OCI-M1 (cell line): ENCODE data around the gene PADI1.
"Not testable (repeated sequence)": the region's sequence is repeated elsewhere in the genome, so short reads cannot be mapped to it uniquely, and the experiment has no call there.

Experiments used
- DNase-seq: peaks from one replicate; lab custom pipeline; 2025; lab: John Stamatoyannopoulos, UW

PADI1 gene

DNA sequence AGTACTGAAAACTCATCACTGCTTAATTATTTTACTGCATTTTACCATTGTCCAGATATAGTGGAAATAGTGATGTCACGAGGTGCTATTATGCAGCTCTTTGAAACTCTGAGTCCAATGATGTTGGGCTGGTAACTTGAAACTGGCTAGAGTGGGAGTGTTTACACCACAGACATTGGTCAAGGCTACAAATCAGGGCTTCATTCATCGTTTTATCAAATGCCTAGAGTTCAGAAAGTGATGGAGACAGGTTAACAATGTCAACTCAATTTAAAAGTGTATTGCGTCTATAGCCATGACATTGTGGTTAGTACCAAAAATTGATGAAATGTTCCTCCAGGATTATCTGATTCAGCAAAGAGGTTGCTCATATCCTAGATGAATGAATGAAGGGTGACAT lies 12.7 kb downstream of the PADI1 start:
- no peak for DNase-seq

DNA sequence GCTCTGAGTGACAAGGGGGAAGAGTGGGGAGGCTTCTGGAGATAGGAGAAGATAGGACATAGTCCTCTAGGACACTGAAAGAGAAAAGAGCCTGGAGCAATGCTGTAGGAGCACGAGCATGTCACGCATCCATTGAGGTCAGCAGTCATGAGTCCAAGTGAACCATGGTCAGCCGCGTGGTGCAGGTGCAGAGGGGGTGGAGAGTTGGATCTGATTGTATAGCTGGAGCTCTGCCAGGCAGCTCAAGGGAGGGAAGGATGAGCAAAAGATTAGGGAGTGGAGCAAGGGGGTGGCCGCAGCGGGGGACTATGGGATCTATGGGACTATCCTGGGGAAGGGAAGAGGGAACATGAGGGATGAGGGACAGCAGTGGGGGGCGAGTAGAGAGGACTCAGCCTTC lies 14.0 kb downstream of the PADI1 start:
- DNase-seq, result no peak

DNA sequence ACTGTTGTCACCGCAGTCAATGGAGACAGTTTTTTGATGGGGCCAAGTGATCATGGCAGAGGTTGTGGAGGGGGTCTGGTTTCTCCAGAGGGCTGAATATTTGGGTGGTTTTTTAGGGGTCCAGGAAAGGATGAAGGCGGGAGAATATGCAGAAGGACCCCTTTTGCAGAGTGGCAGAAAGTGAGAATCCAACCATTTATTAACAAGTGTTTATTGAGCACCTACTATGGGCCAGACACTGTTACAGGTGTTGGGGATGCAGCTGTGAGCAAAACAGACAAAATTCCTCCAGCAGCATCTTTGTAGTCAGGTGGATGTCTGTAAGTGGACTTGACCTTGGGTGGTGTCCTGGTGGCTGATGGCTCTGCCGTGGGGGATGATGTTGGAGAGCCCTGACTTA lies 15.4 kb downstream of the PADI1 start:
- DNase-seq, result no peak

DNA sequence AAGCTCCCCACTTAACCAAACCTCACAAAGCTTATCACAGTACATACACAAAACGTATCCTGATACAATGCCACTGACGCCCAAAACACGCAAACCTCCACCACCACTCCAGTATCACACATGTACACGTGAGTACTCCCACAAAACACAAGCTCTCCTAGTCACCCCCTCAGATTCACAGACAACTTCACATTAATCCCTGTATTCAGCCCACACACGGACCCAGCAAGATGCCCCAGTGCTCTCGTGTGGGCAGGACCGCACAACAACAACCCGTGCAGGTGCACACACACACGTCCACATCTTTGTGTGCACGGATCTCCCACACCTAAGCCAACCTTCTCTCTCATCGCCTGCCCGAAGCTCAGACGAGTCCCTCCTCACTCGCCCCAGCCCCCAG lies 17.6 kb downstream of the PADI1 start:
- DNase-seq, result no peak

DNA sequence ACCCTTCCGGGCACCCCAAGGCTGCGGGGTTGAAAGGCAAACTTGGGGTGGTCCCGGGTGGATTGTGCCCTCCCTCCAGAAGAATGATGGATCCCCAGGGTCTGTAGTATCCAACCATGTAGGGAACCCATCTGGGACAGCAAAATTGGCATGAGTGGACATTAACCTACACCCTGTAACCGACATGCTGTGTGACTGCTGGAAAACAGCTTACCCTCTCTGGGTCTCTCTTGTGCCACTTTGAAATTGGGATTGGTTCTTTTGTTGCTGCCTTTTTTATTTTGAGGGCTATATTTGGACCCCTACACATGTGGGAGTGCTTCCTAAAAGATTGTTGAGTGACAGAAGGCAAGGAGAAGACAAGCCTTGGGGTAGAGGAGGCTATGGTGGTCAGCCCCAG lies 19.5 kb downstream of the PADI1 start:
- no peak for DNase-seq

DNA sequence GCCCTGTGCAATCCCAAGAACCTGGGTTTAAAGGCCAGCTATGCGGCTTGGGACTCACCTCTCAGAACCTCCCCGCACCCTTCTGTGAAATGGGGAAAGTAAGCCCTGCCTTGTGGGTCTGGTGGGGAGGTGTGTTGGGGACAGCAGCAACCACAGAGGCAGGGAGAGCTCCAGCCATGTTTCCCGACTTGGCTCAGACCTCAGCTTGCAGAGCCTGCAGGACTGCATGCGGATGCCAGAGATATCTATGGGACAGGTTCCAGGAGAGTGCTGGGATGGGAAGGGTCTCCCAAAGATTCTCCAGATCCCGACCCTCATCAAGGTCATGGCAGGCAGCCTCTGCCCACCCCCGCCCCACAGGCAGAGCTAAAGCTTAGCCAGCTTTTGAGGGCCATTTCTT lies 20.2 kb downstream of the PADI1 start:
- no peak for DNase-seq

DNA sequence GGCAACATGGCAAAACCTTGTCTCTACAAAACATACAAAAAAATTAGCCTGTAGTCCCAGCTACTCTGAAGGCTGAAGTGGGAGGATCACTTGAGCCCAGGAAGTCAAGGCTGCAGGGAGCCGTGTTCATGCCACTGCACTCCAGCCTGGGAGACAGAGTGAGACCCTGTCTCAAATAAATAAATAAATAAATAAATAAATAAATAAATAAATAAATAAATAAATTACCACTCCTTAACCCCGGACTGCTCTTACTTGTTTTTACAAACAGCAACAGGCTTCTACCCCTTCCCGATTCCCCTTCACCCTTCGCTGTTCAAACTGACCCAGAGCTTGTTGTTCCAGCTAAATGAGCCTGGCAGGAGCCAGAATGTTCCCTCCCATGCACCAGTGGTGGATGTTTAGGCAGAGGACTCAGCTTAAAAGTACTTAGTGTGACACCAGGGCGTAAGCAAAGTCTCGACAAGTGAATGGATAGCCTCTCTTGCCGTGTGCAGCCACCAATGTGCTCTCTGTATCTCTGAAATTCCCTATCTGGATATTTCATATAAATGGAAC lies 22.5 kb downstream of the PADI1 start:
- no peak for DNase-seq

DNA sequence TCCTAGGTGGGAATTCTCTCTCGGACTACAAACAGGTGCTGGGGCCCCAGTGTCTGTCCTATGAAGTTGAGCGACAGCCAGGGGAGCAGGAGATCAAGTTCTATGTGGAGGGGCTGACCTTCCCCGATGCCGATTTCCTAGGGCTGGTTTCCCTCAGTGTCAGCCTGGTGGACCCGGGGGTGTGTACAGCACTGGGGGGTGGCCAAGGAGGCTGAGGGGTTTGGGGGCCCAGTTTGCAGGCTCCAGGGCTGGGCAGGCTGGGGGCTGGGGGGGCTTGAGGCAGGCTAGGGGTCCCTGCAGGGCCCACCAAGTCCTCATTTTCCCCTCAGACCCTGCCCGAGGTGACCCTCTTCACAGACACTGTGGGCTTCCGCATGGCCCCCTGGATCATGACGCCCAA lies 23.7 kb downstream of the PADI1 start:
- no peak for DNase-seq

DNA sequence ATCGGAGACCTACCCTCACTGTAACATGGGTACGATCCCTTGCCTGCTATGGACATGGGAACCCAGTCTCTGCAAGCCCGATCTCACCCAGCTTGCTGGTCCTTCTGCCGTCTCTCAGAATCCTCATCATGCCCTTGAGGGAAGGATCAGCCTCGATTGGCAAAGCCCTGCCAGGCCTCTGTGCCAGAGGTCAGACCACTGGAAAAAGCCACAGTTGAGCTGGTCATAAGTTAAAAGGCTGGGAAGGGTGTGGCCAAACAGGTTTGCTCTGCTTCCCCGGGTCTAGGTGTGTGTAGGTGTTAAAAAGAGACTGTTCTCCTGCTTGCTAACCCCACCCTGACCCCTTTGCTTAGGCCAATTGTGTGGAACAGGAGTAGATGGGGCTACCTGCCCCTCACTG lies 24.5 kb downstream of the PADI1 start:
- DNase-seq, result no peak

DNA sequence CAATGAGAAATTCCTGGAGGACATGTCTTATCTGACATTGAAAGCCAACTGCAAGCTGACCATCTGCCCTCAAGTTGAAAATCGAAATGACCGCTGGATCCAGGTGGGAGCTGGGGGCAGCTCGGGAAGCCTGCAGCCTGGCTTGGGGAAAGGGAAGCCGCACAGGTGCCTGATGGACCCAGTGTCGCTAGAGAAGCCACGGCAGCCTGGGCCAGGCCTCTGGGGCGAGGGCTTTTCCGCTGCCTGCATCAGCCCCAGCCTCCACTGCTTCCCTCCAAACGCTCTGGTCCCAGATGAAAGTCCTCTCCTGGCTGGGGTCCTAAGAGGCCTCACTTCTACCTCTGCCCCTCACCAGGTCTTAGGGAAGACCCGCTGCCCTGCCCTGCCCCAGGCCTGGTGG lies 25.2 kb downstream of the PADI1 start:
- no peak for DNase-seq

DNA sequence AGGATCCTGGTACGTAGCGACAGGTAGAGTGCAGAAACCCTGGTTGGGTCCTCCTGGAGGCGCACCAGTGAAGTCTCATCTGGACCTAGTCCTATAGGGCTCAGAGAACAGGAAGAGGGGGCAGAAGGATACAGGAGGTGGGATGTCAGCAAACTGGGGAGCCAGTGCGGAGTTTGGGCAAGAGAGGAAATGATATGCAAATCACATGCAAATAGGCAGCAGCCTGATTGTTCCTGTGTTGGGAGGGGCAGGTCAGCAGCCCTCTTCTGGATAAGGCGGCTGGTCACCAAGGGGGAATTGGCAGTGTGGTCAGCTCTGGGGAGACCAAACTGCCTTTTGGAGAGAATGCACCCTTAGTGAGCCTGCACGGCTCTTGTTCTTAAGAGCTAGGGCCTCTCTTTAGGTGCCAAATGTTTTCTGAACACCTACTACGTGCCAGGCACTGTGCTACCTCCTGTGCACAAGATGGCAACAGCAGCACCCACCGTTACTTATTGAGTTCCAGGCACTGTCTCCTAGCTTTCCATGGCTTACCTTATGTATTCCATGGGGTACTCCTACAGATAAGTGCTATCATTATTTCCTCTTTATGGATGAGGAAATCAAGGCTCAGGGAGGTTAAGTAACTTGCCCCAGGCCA lies 25.9 kb downstream of the PADI1 start:
- no peak for DNase-seq

DNA sequence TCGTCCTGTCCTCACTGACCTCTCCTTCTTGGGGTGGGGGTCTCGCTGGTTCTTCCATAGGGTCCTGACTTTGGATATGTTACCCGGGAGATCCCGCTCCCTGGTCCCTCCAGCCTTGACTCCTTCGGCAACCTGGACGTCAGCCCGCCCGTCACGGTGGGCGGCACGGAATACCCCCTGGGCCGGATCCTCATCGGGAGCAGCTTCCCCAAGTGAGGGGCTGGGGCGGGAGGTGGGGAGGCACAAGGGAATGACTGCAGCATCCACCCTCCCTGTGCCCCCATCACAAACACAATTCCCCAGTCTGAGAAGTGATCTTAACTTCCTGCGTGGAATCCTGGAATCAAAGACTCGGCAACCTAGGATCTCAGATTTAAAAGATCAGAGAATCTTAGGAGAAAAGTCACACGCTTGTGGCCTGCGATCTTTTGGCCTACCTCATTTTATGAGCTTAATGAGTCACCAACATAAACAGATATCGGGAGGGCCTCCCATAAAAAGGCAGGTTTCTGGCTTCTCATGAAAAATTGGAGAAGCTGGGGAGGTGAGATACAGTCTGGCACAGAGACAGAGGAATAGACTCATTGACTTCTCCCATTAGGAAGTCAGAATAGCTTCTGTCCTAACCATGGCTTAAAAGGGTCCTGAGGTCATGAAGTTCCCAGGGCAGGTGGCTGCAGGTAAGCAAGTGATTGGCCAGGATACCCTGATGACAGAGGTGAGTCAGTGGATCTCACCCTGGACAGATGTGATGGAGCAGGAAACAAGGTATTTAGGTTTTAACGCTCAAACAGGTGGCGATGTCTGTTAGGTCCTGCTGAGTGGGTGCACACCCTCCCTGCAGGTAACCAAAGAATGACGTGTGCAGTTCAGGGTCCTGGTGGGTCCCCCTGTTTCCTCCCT lies 28.1 kb downstream of the PADI1 start:
- DNase-seq, result no peak

DNA sequence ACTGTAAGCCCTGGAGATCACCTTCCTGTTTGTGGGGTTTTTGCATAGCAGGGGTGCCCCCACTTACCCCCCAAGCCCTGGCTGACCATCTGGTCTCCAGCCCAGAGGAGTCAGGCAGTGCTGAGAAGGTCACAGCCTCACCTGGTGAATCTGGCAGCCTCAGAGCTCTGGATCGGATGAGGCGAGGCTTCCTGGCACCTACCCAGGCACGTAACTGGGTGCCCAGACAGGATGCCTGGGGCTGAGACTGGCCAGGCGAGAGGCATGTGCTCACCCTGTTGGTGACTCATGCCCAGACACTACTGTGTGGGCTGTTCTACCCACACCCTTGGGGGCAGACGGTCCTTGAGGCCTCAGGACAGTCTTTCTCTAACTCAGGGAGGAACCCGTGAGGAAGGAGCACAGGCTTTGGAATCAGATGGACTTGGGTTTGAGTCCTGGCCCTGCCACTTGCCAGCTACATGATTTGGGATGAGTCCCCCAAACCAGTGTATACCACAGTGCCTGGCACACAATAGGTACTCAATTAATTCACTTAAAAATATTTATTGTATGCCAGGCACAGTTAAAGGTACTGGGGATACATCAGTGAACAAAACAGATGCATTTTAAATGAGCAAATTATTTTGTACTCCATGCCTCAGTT lies 28.9 kb downstream of the PADI1 start:
- no peak for DNase-seq

DNA sequence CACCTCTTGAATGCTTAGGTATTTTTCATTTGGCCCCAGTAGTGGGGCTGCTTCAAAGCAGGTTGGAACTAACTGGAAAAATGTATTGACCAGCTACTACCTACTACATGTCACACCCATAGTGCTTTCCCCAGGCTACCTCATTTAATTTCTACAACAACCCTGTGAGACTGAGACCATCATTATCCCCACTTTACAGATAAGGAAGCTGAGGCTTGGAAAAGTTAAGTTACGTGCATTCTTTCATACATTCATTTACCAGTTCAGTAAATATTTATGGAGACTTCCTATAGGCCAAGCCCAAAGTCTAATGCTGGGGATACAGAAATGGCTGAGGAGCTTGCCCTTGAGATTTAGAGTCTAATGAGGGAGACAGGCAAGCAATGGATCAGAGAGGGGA lies 29.5 kb downstream of the PADI1 start:
- DNase-seq, result no peak

DNA sequence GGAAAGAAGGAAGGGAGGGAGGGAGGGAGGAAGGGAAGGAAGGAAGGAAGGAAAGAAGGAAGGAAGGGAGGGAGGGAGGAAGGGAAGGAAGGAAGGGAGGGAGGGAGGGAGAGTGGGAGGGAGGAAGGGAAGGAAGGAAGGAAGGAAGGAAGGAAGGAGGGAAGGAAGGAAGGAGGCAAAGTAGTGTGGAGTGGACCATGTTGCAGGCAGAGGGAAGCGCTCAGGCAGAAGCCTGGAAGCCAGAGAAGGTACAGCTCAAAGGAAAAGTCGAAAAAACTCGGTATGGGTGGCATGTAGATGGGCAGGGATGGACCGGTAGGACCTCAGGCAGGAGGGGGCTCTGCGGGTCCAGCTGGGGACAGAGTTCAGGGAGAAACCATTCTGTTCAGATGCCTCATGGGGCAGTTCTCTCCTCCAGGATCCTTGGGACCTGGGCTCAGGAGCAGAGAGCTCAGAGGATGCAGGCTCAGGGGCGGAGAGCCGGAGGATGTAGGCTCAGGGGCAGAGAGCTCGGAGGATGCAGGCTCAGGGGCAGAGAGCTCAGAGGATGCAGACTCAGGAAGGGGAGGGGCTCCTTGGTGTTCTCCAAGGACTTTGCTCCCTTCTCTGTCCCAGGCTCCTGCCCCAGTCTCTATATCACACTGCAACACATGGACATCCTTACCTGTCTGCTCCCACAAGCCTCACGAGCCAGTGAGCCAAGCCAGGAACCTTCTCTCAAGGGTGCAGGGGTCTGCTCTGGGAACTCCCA lies 30.4 kb downstream of the PADI1 start:
- DNase-seq, result no peak

DNA sequence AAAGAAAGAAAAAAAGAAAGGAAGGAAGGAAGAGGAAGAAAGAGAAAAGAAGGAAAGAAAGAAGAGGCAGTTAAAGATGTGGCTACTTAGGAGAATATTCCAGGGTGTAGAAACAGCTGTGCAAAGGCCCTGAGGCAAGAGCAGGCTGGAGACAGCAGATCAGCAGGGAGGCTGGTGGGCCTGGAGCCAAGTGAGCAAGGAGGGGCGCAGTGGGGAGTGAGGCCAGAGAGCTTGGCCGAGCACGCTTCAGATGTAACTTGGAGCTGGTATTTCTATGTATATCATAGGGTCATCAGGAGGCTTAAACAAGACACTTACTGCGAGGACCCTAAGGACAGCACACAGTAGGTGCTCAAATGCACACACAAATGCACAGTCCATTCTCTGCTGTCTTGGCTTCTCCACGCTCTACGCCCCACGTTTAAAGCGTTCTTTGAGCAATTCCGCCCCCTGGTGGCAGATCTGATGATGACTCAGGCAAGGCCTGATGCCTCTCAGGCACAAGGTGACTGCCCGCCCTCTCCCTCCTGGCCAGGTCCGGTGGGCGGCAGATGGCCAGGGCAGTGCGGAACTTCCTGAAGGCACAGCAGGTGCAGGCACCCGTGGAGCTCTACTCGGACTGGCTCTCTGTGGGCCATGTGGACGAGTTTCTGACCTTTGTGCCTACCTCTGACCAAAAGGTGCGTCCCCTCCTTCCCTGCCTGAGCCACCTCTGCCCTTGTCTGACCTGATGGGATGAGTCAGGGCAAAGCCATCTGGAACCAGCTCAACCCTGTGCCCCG lies 32.0 kb downstream of the PADI1 start:
- peak; percentile 88 for DNase-seq

DNA sequence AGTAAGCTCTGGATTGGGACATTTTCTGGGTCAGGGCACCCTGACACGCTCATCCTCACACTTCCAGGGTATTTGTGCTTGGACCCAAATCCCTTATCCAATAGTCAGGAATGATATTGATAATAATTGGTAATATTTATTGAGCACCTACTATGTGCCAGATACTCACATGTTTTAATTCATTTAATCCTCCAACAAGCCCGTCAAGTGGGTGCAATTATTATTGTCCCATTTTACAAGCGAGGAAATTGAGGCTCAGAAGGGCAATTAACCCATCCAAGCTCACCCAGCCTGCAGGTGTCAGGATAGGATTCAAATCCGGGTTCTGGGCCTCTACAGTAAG lies 32.6 kb downstream of the PADI1 start:
- DNase-seq, result no peak

DNA sequence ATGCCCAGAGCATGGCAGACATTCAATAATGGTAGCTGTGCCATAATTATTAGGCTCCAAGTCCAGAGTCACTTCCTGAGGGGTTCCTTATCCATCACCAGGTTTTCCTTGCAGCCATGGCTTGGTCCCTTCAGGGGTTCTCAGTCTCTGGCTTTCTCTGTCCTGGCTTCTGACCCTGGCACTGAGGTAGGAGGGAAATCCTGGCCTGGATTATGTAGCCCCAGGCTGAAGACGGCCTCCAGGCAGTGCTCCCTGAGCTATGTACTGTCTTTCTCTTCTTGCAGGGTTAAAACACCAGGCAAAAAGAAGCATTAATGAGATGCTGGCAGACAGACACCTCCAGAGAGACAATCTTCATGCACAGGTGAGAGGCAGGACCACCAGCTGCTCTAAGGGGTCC lies 34.5 kb downstream of the PADI1 start:
- peak; percentile 83 for DNase-seq

DNA sequence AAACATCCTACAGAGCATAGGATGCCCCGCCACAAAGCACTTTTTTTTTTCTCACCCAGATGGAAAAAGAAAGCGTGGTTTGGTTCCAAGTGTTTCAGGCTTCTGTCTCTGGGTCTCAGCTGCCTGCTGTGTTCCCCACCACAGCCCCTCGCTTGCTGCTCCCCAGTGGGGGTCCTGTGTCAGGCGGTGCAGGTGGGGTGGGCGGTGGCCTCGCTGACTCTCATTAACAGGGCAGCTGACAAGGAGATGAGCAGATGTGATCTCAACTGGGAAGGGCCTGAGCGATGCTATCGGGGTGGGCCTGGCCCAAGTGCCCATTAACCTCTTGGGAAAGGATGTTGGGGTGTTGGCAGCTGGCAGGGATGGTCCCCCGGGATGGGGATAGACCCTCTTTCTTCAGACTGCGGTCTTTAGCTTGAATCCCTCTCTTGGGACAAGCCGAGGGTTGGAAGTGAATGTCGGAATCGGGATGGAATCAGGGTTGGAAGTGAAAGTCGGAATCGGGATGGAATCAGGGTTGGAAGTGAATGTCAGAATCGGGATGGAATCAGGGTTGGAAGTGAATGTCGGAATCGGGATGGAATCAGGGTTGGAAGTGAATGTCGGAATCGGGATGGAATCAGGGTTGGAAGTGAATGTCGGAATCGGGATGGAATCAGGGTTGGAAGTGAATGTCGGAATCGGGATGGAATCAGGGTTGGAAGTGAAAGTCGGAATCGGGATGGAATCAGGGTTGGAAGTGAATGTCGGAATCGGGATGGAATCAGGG lies 36.3 kb downstream of the PADI1 start:
- DNase-seq, result not testable (repeated sequence)

DNA sequence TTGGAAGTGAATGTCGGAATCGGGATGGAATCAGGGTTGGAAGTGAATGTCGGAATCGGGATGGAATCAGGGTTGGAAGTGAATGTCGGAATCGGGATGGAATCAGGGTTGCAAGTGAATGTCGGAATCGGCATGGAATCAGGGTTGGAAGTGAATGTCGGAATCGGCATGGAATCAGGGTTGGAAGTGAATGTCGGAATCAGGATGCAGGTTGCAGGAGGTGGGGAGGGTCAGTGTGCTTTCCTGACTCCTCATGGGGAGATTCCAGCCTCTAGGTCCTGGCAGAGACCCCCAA lies 36.8 kb downstream of the PADI1 start:
- not testable (repeated sequence) for DNase-seq

DNA sequence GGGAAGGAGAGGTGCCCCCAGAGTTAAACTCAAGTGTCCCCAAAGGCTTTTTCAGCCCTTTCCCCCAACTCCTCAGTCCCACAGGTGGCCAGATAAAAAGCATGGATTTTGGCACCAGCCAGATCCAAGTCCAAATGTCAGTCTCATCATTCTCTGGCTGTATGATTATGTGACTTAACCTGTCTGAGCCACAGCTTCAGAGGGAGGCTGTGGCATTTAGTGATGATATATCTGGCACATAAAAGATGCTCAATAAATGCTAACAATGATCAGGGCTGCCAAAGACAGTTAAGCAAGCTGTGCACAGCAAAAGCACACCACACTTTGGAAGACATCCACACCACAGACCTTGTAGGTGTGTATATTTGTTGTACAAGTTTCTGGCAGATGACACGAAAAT lies 38.3 kb downstream of the PADI1 start:
- no peak for DNase-seq
